Measurements from ENCODE around the gene AGFG2. TPM values are rescaled to one million over a fixed set of nuclear protein-coding genes. Genes with fewer than 3 reads are reported as not detected.

Gene AGFG2
- total RNA-seq, 3 donors from 2014 or later: 12.2 to 24.7 (median 18.7) TPM

GRCh38 chr7:100576384-100576993 lies 37.5 kb downstream of the AGFG2 start:
- intact Hi-C loops (cut with DNase I; ENCODE audit: low total_unique reads): loop anchor here (5.0 to 10.0 kb wide), 3 partner anchors 108 to 1298 kb away; no protein-coding TSS in a partner anchor
- H3K4me3 ChIP-seq: no peak overlapping the region
- TF ChIP-seq POLR2A (IDR thresholded peaks at IDR 0.05) (no peak), CTCF (IDR thresholded peaks at IDR 0.05) (no peak), POLR2AphosphoS5 (IDR thresholded peaks at IDR 0.05) (no peak)
- DNase-seq (ENCODE audit: low spot score in 2 of 2): no peak
- no peaks in the 10 kb centered on the region for H3K4me1 ChIP-seq
- no peaks in the 10 kb centered on the region for H3K27me3 ChIP-seq
- H3K27ac ChIP-seq: no peak overlapping the region
- H3K36me3 ChIP-seq: peaks cover 15% of the 10 kb centered on the region
- H3K9me3 ChIP-seq: no peaks in the 10 kb centered on the region

- Histone ChIP-seq H3K36me3 (peaks cover 15% of the 10 kb centered on the region), H3K4me1 (no peaks in the 10 kb centered on the region), H3K4me3 (no peak overlapping the region), H3K27ac (no peak overlapping the region), H3K27me3 (no peaks in the 10 kb centered on the region), H3K9me3 (no peaks in the 10 kb centered on the region)
- no peak for DNase-seq (ENCODE audit: low spot score in 2 of 2)
- intact Hi-C loops (cut with DNase I; ENCODE audit: low total_unique reads): loop anchor here (5.0 to 10.0 kb wide), 3 partner anchors 108 to 1298 kb away; no protein-coding TSS in a partner anchor
- no peak for TF ChIP-seq POLR2A (IDR thresholded peaks at IDR 0.05)
- TF ChIP-seq CTCF (IDR thresholded peaks at IDR 0.05): no peak
- TF ChIP-seq POLR2AphosphoS5 (IDR thresholded peaks at IDR 0.05): no peak
Measured at GRCh38 chr7:100577103-100577502, 38.1 kb downstream of the AGFG2 start.

- intact Hi-C loops (cut with DNase I; ENCODE audit: low total_unique reads): loop anchor here (5.0 to 10.0 kb wide), 3 partner anchors 107 to 1297 kb away; no protein-coding TSS in a partner anchor
Measured at GRCh38 chr7:100577507-100577906, 38.5 kb downstream of the AGFG2 start.

GRCh38 chr7:100578246-100579183 lies 39.5 kb downstream of the AGFG2 start:
- no peaks in the 10 kb centered on the region for H3K9me3 ChIP-seq
- H3K36me3 ChIP-seq: peaks cover 15% of the 10 kb centered on the region
- no peak overlapping the region for H3K4me3 ChIP-seq
- intact Hi-C loops (cut with DNase I; ENCODE audit: low total_unique reads): loop anchor here (5.0 to 10.0 kb wide), 3 partner anchors 106 to 1296 kb away; no protein-coding TSS in a partner anchor
- no peak for DNase-seq (ENCODE audit: low spot score in 2 of 2)
- no peak overlapping the region for H3K27ac ChIP-seq
- no peak for TF ChIP-seq CTCF (IDR thresholded peaks at IDR 0.05)
- TF ChIP-seq POLR2A (IDR thresholded peaks at IDR 0.05): no peak
- TF ChIP-seq POLR2AphosphoS5 (IDR thresholded peaks at IDR 0.05): no peak
- no peaks in the 10 kb centered on the region for H3K27me3 ChIP-seq
- peaks cover under 1 to 9% of the 10 kb centered on the region in 2 donors for H3K4me1 ChIP-seq

More at GRCh38 chr7:100577507-100577906, 38.5 kb downstream of the AGFG2 start:
- no peak for DNase-seq (ENCODE audit: low spot score in 2 of 2)
- TF ChIP-seq POLR2A (IDR thresholded peaks at IDR 0.05) (no peak), CTCF (IDR thresholded peaks at IDR 0.05) (no peak), POLR2AphosphoS5 (IDR thresholded peaks at IDR 0.05) (no peak)
- Histone ChIP-seq H3K27ac (no peak overlapping the region), H3K4me3 (no peak overlapping the region), H3K9me3 (no peaks in the 10 kb centered on the region), H3K4me1 (peaks cover 0 to 2% of the 10 kb centered on the region in 2 donors), H3K27me3 (no peaks in the 10 kb centered on the region), H3K36me3 (peaks cover 15% of the 10 kb centered on the region)

Data from breast epithelium (tissue), 4 donors.